ENCODE measurements around the gene FOXF1.
A peak's percentile ranks its signal among the peaks of the same experiment; 100 is the strongest.

FOXF1 gene

GRCh38 chr16:86508947-86509758 is 1.2 kb upstream of the FOXF1 start:
- H3K4me3 ChIP-seq (ENCODE audit: low read depth, low read length), result peak overlapping the region; percentile 97
- TF ChIP-seq CTCF (IDR thresholded peaks at IDR 0.05; ENCODE audit: low read depth, low read length), result no peak

GRCh38 chr16:86509759-86510464 is 415 bp upstream of the FOXF1 start:
- H3K4me3 ChIP-seq (ENCODE audit: low read depth, low read length), result peak overlapping the region; percentile 97

GRCh38 chr16:86511317-86512161 is 1.2 kb downstream of the FOXF1 start:
- TF ChIP-seq CTCF (IDR thresholded peaks at IDR 0.05; ENCODE audit: low read depth, low read length), result no peak
- H3K4me3 ChIP-seq (ENCODE audit: low read depth, low read length), result peak overlapping the region; percentile 97

More at GRCh38 chr16:86509759-86510464, 415 bp upstream of the FOXF1 start:
- no peak for TF ChIP-seq CTCF (IDR thresholded peaks at IDR 0.05; ENCODE audit: low read depth, low read length)

- no peak for TF ChIP-seq CTCF (IDR thresholded peaks at IDR 0.05; ENCODE audit: low read depth, low read length)
- peak overlapping the region; percentile 97 for H3K4me3 ChIP-seq (ENCODE audit: low read depth, low read length)
Measured at GRCh38 chr16:86512301-86512859, 2.1 kb downstream of the FOXF1 start.

GRCh38 chr16:86512860-86513470 is 2.6 kb downstream of the FOXF1 start:
- TF ChIP-seq CTCF (IDR thresholded peaks at IDR 0.05; ENCODE audit: low read depth, low read length), result no peak
- H3K4me3 ChIP-seq (ENCODE audit: low read depth, low read length), result peak overlapping the region; percentile 97

- peak overlapping the region; percentile 97 for H3K4me3 ChIP-seq (ENCODE audit: low read depth, low read length)
- no peak for TF ChIP-seq CTCF (IDR thresholded peaks at IDR 0.05; ENCODE audit: low read depth, low read length)
Measured at GRCh38 chr16:86513471-86514277, 3.3 kb downstream of the FOXF1 start.
